GM21367 (cell line): ENCODE measurements around the gene GUK1.
A peak's percentile ranks its signal among the peaks of the same experiment; 100 is the strongest.
"Not testable (repeated sequence)": the region's sequence is repeated elsewhere in the genome, so short reads cannot be mapped to it uniquely, and the experiment has no call there.

Experiments used
- ATAC-seq: cut with Tn5 transposase; IDR thresholded peaks from one replicate; pipeline ENCODE4 v1.9.1; 2021; ENCODE audit not compliant: unreplicated experiment

GUK1 gene

GRCh38 chr1:228161866-228162265 lies 21.8 kb downstream of the GUK1 start:
- no peak for ATAC-seq

DNA sequence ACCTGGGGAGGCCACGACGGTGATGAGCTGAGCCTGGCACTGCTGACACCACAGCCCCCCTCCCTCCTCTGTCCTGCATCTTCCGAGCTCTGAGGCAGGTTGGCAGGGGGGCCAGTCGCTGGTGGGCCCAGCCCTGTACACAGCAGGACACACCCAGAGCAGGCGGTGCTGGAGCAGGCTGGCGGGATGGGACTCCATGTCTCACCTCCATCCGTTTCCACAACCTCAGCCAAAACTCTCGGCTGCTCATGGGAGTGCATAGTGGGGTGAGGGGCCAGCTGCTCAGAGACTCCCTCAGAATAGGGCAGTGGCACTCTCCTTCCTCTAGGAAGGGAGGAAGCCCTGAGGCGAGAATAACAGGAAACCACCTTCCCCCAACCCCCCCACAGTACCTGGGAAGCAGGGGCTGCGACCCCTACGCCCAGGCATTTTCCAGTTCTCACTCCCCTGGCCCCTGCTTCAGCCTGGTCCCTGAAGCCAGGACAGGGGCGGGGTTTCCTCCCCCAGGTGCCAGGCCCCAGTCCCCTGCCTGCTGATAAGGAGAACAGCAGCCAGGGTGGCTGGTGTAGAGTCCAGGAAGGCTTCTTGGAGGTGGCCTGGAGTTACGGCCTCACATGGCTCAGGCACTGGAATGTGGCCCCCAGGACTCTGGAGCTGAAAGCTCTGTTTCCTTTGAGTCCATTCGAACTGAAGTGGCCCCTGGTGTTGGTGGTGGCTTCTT lies 22.4 kb downstream of the GUK1 start:
- ATAC-seq, result no peak

GRCh38 chr1:228163007-228163753 lies 23.1 kb downstream of the GUK1 start:
- no peak for ATAC-seq

DNA sequence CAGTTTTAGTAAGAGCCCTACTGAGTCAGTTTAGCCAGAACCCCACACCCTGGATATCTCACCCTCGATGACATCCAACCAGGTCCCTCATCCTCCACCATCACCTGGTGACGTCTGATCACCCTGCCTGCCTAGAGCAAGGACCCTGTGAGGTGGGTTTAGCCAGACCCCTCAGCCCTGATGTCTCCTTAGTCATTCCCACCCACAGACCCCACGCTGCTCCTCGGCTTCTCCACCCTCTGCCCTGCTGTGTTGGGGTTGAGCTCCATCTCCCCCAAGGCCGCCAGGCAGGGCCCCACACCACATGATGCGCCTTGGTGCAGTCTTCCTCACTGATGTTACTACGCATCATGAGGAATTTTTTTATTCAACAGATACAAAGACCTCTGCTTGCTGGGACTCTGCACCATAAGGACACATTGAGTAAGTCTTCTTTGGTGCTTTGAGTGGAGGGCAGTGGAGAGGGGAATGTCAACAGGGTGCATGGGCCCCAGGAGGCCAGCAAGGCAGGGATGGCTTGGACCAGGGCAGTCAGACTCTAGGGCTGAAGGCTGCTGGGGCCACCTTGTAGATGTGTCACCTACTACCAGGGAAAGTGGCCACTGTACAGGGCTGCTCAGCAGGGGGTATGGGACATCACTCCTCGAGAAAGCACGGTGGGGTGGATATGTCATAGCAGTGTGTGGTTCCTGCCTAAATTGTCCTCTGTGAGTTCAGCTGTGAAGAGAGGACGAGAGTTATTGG lies 23.9 kb downstream of the GUK1 start:
- ATAC-seq, result no peak

DNA sequence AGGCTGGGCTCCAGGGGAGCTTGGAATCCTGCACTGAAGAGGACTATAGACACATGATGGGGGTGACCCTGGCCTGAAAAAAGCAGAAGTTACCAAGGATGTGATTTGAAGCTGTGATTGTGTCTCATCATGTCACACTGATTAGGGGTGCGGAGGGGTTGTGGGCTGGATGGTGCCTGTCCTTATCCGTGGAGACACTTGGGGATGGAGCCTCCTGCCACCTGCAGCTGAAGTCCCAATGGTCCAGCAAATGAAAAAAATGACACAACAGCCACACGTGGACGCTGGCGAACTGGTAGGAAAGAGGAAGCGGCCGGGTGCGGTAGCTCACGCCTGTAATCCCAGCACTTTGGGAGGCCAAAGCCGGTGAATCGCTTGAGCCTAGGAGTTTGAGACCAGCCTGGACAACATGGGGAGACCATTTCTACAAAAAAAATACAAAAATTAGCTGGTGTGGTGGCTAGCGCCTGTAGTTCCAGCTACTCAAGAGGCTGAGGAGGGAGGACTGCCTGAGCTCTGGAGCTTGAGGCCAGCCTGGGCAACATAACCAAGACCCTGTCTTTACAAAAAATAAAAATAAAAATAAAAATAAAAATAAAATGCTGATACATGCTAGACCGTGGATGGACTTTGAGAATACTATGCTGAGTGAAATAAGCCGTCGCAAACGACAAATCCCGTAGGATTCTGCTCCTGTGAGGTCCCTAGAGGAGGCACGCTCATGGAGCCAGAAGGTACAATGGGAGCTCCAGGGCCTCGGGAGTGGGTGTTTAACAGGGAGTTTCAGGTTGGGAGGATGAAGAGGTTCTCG lies 24.7 kb downstream of the GUK1 start:
- ATAC-seq, result no peak

DNA sequence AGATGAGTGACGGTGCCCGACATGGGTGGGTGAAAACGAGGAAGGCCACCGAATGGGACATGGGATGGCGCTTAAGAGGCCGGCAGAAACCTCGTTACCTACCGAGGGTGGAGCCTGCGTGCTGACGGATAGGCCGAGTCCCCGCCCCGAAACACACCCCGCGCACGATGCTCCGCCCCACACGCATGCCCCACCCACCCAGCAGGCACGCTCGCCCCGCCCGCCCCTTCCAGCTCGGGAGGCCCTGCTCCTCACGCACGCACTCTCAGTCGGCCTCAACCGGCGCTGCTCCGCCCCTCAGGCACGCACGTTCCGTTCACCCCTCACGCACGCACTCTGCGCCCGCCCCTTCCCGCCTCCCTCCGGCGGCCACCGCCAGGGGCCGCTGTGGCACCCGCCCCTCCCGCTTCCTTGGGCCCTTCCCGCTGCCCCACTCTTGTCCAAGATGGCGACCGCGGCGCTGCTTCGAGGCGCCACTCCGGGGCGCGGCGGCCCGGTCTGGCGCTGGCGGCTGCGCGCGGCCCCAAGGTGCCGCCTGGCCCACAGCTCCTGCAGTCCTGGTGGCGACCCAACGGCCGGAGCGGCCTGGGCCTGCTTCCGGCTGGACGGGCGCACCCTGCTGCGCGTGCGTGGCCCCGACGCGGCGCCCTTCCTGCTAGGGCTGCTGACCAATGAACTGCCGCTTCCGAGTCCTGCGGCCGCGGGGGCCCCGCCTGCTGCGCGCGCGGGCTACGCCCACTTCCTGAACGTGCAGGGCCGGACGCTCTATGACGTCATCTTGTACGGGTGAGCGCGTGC lies 25.5 kb downstream of the GUK1 start, which contains the start of gene IBA57:
TSS of gene IBA57 (plus strand) at position 433 of the 798 bp plus-strand sequence. CDS start at position 446, 13 bp downstream.
- ATAC-seq, result peak; percentile 79

GRCh38 chr1:228166170-228166936 lies 26.3 kb downstream of the GUK1 start:
- peak; percentile 20 for ATAC-seq

GRCh38 chr1:228168563-228169270 lies 28.6 kb downstream of the GUK1 start:
- ATAC-seq, result no peak

DNA sequence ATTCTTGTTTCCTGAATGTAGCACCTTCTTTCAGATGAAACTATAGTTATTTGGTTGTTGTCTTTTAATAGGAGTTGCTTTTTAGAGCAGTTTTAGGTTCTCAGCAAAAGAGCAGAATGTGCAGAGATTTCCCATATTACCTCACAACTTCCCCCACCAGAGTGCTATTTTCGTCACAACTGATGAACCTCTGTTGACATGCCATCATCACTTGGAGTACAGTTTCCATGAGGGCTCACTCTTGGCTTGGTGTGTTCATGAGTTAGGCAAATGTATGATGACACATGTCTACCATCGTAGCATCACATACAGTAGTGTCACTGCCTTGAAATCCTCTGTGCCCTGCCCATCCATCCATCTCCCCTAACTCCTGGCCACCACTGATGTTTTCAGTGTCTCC lies 29.3 kb downstream of the GUK1 start:
- ATAC-seq, result no peak

DNA sequence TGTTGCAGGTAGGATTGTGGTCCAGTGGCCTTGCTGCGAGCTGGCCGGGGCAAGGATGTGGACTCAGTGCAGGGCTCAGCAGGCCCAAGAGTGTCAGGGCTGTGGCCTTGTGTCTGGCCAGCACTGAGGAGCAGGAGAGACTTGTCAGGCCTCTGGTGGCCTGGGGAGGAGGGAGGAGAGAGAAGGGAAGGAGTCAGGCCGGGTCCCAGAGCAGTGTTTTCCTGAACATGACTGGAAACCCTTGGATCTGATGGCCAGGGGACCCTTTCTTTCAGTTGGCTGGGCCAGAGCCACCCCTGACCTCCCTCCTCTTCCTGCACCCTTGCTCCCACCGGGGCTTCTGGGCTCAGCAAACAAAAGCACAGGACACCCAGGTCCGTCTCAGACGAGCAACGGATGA lies 30.6 kb downstream of the GUK1 start:
- no peak for ATAC-seq

DNA sequence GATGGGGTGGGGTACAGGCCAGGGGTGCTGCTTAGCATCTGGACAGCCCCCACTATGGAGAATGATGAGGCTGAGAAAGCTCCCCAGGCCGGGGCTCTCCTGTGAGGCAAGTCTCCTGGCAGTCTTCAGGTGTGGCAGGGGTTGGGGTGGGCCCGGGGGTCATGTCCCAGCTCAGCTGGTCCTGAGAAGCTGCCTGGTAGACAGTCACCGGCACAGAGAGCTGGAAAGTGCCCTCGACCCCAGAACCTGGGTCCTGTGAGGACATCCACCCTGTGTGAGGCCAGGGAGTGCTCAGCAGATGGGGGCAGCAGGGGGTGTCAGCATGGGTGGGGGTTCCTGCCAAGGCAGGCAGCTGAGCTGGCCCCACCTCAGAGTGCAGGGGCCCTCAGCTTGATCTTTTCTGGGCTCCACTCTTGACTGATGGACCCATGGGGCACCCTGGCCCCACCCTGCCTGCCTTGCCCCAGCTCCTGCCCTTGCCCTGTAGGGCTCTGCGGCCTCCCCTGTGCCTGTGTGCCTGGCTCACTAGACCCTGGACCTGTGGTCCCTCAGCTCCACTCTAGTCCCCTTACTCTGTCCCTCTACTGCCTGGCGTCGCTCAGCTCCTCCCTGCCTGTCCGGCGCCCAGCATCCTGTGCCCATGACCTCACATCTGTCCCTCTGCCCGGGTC lies 31.3 kb downstream of the GUK1 start:
- ATAC-seq, result no peak

DNA sequence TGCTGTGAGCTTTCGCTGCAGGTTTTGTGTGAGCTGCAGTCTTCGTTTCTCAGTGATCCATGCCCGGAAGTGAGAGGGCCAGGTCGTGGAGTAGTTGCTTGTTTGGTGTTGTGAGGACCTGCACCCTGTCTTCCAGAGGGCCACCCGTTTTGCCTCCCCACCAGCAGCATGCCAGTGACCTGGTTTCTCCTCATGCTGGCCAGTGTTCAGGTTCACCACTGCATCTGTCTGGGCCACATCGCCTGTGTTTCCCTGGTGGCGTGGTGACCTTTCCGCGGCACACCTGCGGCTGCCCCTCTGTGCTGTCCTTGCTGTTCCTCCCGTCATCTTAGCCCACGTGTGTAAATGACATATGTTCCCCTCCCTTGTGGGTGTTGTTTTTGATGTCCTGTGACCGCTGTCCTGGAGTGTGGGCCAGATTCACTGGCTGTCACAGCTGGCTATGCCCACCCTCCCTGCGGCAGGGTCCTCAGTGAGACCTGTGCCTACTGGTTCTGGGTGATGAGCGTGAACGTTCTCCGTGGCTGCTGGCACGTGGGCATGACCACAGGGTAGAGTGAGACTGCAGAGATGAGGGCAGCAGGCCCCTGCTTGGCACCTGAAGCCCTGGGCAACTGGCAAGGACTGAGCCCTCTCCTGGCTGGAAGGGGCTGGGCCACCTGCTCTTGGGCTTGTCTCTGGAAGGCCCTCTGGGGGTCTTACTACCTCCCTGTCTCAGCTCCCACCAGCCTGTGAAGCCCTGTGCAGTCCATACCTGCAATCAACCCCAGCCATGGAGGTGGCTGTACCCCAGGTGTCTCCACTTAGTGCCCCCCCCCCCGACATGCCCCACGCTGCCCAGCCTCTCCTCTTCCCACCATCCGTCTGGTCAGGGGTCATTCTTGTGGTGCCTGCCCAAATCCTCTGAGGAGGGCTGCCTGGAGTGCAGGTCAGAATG lies 32.8 kb downstream of the GUK1 start:
- no peak for ATAC-seq

GRCh38 chr1:228173528-228174481 lies 33.7 kb downstream of the GUK1 start:
- not testable (repeated sequence) for ATAC-seq

DNA sequence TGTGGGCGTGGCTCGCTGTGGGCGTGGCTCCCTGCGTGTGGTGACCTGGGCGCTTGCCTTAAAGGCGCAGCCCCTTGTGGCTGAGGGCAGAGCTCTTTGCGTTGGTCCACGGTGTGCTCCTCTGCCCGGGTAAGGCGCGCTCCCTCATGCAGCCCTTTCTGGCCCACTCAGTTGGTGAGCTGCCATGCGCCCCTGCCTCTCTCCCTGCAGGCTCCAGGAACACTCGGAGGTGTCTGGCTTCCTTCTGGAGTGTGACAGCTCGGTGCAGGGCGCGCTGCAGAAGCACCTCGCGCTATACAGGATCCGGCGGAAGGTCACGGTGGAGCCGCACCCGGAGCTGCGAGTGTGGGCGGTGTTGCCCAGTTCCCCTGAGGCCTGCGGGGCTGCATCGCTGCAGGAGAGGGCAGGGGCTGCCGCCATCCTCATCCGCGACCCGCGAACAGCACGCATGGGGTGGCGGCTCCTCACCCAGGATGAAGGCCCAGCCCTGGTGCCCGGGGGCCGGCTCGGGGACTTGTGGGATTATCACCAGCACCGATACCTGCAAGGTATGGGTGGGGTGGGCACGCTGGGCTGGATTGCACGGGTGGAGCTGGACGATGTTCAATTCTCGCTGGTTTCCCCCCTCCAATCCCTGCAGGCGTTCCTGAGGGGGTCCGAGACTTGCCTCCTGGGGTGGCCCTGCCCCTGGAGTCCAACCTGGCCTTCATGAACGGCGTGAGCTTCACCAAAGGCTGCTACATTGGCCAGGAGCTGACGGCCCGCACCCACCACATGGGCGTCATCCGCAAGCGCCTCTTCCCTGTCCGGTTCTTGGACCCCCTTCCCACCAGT lies 34.6 kb downstream of the GUK1 start:
- no peak for ATAC-seq
